Skeletal muscle satellite cell (primary cell): ENCODE measurements around the gene SIRT5.

Experiments used
- H3K27me3 ChIP-seq: 2 replicates; pipeline ENCODE4 v1.7.0; 2013; ENCODE audit warnings: low read length; ENCODE audit not compliant: control insufficient read depth, insufficient read depth
- H3K36me3 ChIP-seq: 2 replicates; pipeline ENCODE4 v1.7.0; 2013; ENCODE audit warnings: mild to moderate bottlenecking, control low read depth, low read length; ENCODE audit not compliant: insufficient read depth
- H3K4me1 ChIP-seq: 2 replicates; pipeline ENCODE4 v1.7.0; 2013; ENCODE audit warnings: low read length; ENCODE audit not compliant: control insufficient read depth, insufficient read depth
- H3K4me2 ChIP-seq: 2 replicates; pipeline ENCODE4 v1.7.0; 2013; ENCODE audit warnings: mild to moderate bottlenecking, low read length
- H3K4me3 ChIP-seq: 2 replicates; pipeline ENCODE4 v1.7.0; 2013; ENCODE audit warnings: low read length
- H3K9ac ChIP-seq: 2 replicates; pipeline ENCODE4 v1.7.0; 2013; ENCODE audit warnings: mild to moderate bottlenecking, low read depth, low read length, moderate library complexity
- H3K9me3 ChIP-seq: replicated peaks from 2 replicates; pipeline ENCODE4 v1.7.0; 2013; ENCODE audit warnings: mild to moderate bottlenecking, control low read depth, low read length

Gene SIRT5

GRCh38 chr6:13614926-13615791, 40.8 kb downstream of the SIRT5 start, which contains the start of gene NOL7:
Gene NOL7, plus strand, starts transcription at chr6:13615335. Its CDS starts 24 bp downstream, at chr6:13615359.
- Histone ChIP-seq H3K4me2 (peak within 1 kb of the TSS; percentile 98), H3K27me3 (no peaks in the 10 kb centered on the region), H3K4me3 (peak within 1 kb of the TSS; percentile 90), H3K9ac (peak within 1 kb of the TSS; percentile 94), H3K36me3 (peaks cover 31% of the 10 kb centered on the region), H3K9me3 (no peaks in the 10 kb centered on the region), H3K4me1 (peaks cover 23% of the 10 kb centered on the region)

- H3K4me3 ChIP-seq = peak overlapping the region; percentile 90
- H3K27me3 ChIP-seq = no peaks in the 10 kb centered on the region
- no peaks in the 10 kb centered on the region for H3K9me3 ChIP-seq
- H3K4me1 ChIP-seq = peaks cover 23% of the 10 kb centered on the region
- peak overlapping the region; percentile 94 for H3K9ac ChIP-seq
- H3K4me2 ChIP-seq = peak overlapping the region; percentile 90
- peaks cover 37% of the 10 kb centered on the region for H3K36me3 ChIP-seq
Observed at GRCh38 chr6:13615792-13616120, 41.4 kb downstream of the SIRT5 start.

- H3K36me3 ChIP-seq = peaks cover 50% of the 10 kb centered on the region
Observed at GRCh38 chr6:13617066-13617465, 42.7 kb downstream of the SIRT5 start.

GRCh38 chr6:13624871-13625288, 50.5 kb downstream of the SIRT5 start:
- no peaks in the 10 kb centered on the region for H3K27me3 ChIP-seq
- H3K4me1 ChIP-seq = no peaks in the 10 kb centered on the region
- H3K4me2 ChIP-seq = no peak overlapping the region
- H3K4me3 ChIP-seq = no peak overlapping the region
- H3K36me3 ChIP-seq = peaks cover 73% of the 10 kb centered on the region
- no peak overlapping the region for H3K9ac ChIP-seq
- H3K9me3 ChIP-seq = no peaks in the 10 kb centered on the region

More at GRCh38 chr6:13617066-13617465, 42.7 kb downstream of the SIRT5 start:
- Histone ChIP-seq H3K9ac (peak overlapping the region; percentile 94), H3K4me3 (no peak overlapping the region), H3K9me3 (no peaks in the 10 kb centered on the region), H3K27me3 (no peaks in the 10 kb centered on the region), H3K4me1 (peaks cover 23% of the 10 kb centered on the region), H3K4me2 (peak overlapping the region; percentile 90)

- Histone ChIP-seq H3K4me2 (no peak overlapping the region), H3K4me1 (no peaks in the 10 kb centered on the region), H3K9ac (no peak overlapping the region), H3K36me3 (peaks cover 54% of the 10 kb centered on the region), H3K9me3 (no peaks in the 10 kb centered on the region), H3K4me3 (no peak overlapping the region), H3K27me3 (no peaks in the 10 kb centered on the region)
Observed at GRCh38 chr6:13629459-13630116, 55.2 kb downstream of the SIRT5 start.

- peaks cover 46% of the 10 kb centered on the region for H3K36me3 ChIP-seq
- H3K4me3 ChIP-seq = no peak overlapping the region
- no peaks in the 10 kb centered on the region for H3K4me1 ChIP-seq
- no peak overlapping the region for H3K4me2 ChIP-seq
- no peaks in the 10 kb centered on the region for H3K9me3 ChIP-seq
- no peaks in the 10 kb centered on the region for H3K27me3 ChIP-seq
- no peak overlapping the region for H3K9ac ChIP-seq
Observed at GRCh38 chr6:13630499-13630898, 56.1 kb downstream of the SIRT5 start.

GRCh38 chr6:13633343-13633742, 58.9 kb downstream of the SIRT5 start:
- Histone ChIP-seq H3K36me3 (peaks cover 47% of the 10 kb centered on the region), H3K27me3 (no peaks in the 10 kb centered on the region), H3K4me1 (no peaks in the 10 kb centered on the region), H3K9ac (no peak overlapping the region), H3K4me2 (no peak overlapping the region), H3K9me3 (no peaks in the 10 kb centered on the region), H3K4me3 (no peak overlapping the region)

GRCh38 chr6:13635948-13636658, 61.7 kb downstream of the SIRT5 start:
- Histone ChIP-seq H3K9ac (no peak overlapping the region), H3K27me3 (no peaks in the 10 kb centered on the region), H3K4me1 (peaks cover 3% of the 10 kb centered on the region), H3K4me2 (no peak overlapping the region), H3K36me3 (peaks cover 46% of the 10 kb centered on the region), H3K4me3 (no peak overlapping the region), H3K9me3 (no peaks in the 10 kb centered on the region)

GRCh38 chr6:13638014-13638413, 63.6 kb downstream of the SIRT5 start:
- Histone ChIP-seq H3K36me3 (peaks cover 38% of the 10 kb centered on the region), H3K4me3 (no peak overlapping the region), H3K4me1 (peaks cover 3% of the 10 kb centered on the region), H3K27me3 (no peaks in the 10 kb centered on the region), H3K4me2 (no peak overlapping the region), H3K9ac (no peak overlapping the region), H3K9me3 (no peaks in the 10 kb centered on the region)

- Histone ChIP-seq H3K36me3 (peaks cover 42% of the 10 kb centered on the region), H3K27me3 (no peaks in the 10 kb centered on the region), H3K4me1 (peaks cover 3% of the 10 kb centered on the region), H3K4me3 (no peak overlapping the region), H3K4me2 (no peak overlapping the region), H3K9me3 (no peaks in the 10 kb centered on the region), H3K9ac (no peak overlapping the region)
Observed at GRCh38 chr6:13638626-13639025, 64.2 kb downstream of the SIRT5 start.

- Histone ChIP-seq H3K27me3 (no peaks in the 10 kb centered on the region), H3K4me1 (peaks cover 3% of the 10 kb centered on the region), H3K9me3 (no peaks in the 10 kb centered on the region), H3K9ac (no peak overlapping the region), H3K36me3 (peaks cover 33% of the 10 kb centered on the region), H3K4me2 (no peak overlapping the region), H3K4me3 (no peak overlapping the region)
Observed at GRCh38 chr6:13641315-13641714, 66.9 kb downstream of the SIRT5 start.
